ENCODE measurements around the gene EGFR. TPM values are rescaled to one million over a fixed set of nuclear protein-coding genes. Genes with fewer than 3 reads are reported as not detected.

Gene EGFR
- total and polyA plus RNA-seq, 2 donors (not counting 3 experiments of a cell fraction or from before 2014, with no cell fraction given), result 1.5 to 4.1 TPM

DNA sequence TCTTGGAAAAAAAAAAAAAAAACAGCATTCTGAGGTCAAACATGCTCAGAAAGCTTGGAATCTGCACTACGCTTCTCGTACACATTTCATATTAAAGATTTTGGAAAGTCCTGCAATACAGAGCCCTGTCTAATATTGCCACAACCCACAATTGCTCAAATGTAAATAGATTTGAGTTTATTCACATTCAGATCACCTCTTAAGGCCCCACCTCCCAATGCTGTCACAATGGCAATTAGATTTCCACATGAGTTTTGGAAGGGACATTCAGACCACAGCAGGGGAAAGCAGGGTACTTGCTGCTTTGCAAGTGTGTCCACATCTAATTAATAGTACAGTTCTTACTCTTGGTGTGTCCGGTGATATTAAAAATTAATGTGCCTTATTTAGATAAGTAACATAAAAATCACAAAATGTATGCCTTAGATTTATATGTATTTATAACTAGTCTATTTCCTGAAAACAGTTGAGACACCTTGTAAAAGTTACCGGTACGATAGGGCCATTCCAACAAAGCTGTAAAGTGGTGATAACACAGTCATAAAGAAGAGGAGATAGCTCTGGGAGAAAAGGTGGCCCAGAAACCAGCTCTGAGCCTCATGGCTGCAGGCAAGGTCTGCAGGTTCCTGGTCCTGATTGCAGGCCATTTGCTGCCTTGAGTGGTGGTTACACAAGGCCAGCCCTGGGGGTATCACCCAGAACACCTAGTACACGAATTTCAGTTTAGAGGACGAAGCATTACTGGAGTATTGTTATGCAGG lies 27.9 kb downstream of the EGFR start:
- POLR2A ChIA-PET, result no interaction called here
- no peak overlapping the region for H3K27ac ChIP-seq (ENCODE audit: insufficient read depth, low read depth, low read length)
- H3K27me3 ChIP-seq (ENCODE audit: control insufficient read depth in 2 of 2, insufficient read depth in 2 of 2, low read length in 2 of 2), result no peaks in the 10 kb centered on the region
- DNase-seq (ENCODE audit: low read depth, low spot score) (no peak), FAIRE-seq (no peak)
- dilution Hi-C loops (cut with MboI; ENCODE audit: extremely low pct_ligation_motif_present, low sequenced_read_pairs), result no loop called here
- CTCF ChIA-PET, result no interaction called here
- H3K79me2 ChIP-seq (ENCODE audit: control insufficient read depth, insufficient read depth, low read length), result no peaks in the 10 kb centered on the region
- H3K9me3 ChIP-seq (replicated peaks; ENCODE audit: control insufficient read depth, insufficient read depth, low read length), result no peaks in the 10 kb centered on the region
- intact Hi-C loops (cut with micrococcal nuclease), result no loop called here
- H3K4me3 ChIP-seq (replicated peaks in 1 of 3; ENCODE audit: insufficient read depth in 1 of 3, low read depth in 1 of 3, low read length in 3 of 3), result no peak overlapping the region
- TF ChIP-seq EZH2 (IDR thresholded peaks at IDR 0.05; ENCODE audit: borderline replicate concordance, low read depth, low read length, severe bottlenecking) (no peak), FOS (IDR thresholded peaks at IDR 0.05; ENCODE audit: borderline replicate concordance, insufficient read depth, low read length) (no peak), MYC (IDR thresholded peaks at IDR 0.05; ENCODE audit: low read depth, low read length) (no peak), POLR2A (IDR thresholded peaks at IDR 0.05; ENCODE audit: low read depth, low read length) (no peak), GATA2 (IDR thresholded peaks at IDR 0.05; ENCODE audit: insufficient read depth, insufficient read length, low read depth, low read length) (no peak), POLR2AphosphoS5 (IDR thresholded peaks at IDR 0.05; ENCODE audit: insufficient read depth, low read depth, low read length) (no peak), JUN (IDR thresholded peaks at IDR 0.05; ENCODE audit: borderline replicate concordance, insufficient read depth, insufficient read length, low read depth) (no peak)
- TF ChIP-seq, protein P1, sequence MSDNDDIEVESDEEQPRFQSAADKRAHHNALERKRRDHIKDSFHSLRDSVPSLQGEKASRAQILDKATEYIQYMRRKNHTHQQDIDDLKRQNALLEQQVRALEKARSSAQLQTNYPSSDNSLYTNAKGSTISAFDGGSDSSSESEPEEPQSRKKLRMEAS (IDR thresholded peaks at IDR 0.05; ENCODE audit: insufficient read depth, insufficient read length), result no peak
- TF ChIP-seq, protein P2, sequence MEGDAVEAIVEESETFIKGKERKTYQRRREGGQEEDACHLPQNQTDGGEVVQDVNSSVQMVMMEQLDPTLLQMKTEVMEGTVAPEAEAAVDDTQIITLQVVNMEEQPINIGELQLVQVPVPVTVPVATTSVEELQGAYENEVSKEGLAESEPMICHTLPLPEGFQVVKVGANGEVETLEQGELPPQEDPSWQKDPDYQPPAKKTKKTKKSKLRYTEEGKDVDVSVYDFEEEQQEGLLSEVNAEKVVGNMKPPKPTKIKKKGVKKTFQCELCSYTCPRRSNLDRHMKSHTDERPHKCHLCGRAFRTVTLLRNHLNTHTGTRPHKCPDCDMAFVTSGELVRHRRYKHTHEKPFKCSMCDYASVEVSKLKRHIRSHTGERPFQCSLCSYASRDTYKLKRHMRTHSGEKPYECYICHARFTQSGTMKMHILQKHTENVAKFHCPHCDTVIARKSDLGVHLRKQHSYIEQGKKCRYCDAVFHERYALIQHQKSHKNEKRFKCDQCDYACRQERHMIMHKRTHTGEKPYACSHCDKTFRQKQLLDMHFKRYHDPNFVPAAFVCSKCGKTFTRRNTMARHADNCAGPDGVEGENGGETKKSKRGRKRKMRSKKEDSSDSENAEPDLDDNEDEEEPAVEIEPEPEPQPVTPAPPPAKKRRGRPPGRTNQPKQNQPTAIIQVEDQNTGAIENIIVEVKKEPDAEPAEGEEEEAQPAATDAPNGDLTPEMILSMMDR (IDR thresholded peaks at IDR 0.05; ENCODE audit: extremely low read depth in 1 of 2, insufficient read depth in 1 of 2, low read depth in 1 of 2, low read length in 2 of 2), result no peak
- no peaks in the 10 kb centered on the region for H3K4me1 ChIP-seq (ENCODE audit: control insufficient read depth, extremely low read depth, insufficient read depth, low read length)
- H3K9ac ChIP-seq (replicated peaks; ENCODE audit: extremely low read depth, insufficient read depth, low read length), result no peak overlapping the region
- no peaks in the 10 kb centered on the region for H3K36me3 ChIP-seq (ENCODE audit: control insufficient read depth in 2 of 2, extremely low read depth in 1 of 2, insufficient read depth in 2 of 2, low read length in 2 of 2)
- H4K20me1 ChIP-seq (replicated peaks; ENCODE audit: control insufficient read depth, extremely low read depth, insufficient read depth, low read length), result no peaks in the 10 kb centered on the region
- BruUV-seq (replicated peaks), result no TSS peak
- no peaks in the 10 kb centered on the region for H3K9me1 ChIP-seq (replicated peaks; ENCODE audit: control insufficient read depth, extremely low read depth, insufficient read depth, low read length)
- H2AFZ ChIP-seq (ENCODE audit: low read depth, low read length), result no peak overlapping the region
- H3K4me2 ChIP-seq (ENCODE audit: insufficient read depth, low read length), result no peak overlapping the region

Measured in endothelial cell of umbilical vein (primary cell).